ENCODE data around the gene CDHR5. TPM values are rescaled to one million over a fixed set of nuclear protein-coding genes. Genes with fewer than 3 reads are reported as not detected.
A peak's percentile ranks its signal among the peaks of the same experiment; 100 is the strongest.

The CDHR5 gene
- total RNA-seq, 1 donor from 2014 or later: not detected

- DNase-seq: no peak
- intact Hi-C loops (cut with DNase I): no loop called here
- no peak for ATAC-seq (ENCODE audit: poor library complexity)
Measured at GRCh38 chr11:627308-627576, 2.5 kb upstream of the CDHR5 start.

GRCh38 chr11:626475-627307 lies 1.9 kb upstream of the CDHR5 start, which contains the start of gene SCT:
SCT (minus strand) TSS chr11:627181; CDS start chr11:627143, 38 bp downstream.
- intact Hi-C loops (cut with DNase I): no loop called here
- ATAC-seq (ENCODE audit: poor library complexity) (no peak), DNase-seq (no peak)

- intact Hi-C loops (cut with DNase I): no loop called here
- DNase-seq (no peak), ATAC-seq (ENCODE audit: poor library complexity) (peak; percentile 7)
Measured at GRCh38 chr11:625636-626268, 997 bp upstream of the CDHR5 start.

- DNase-seq (no peak), ATAC-seq (ENCODE audit: poor library complexity) (no peak)
- intact Hi-C loops (cut with DNase I): no loop called here
Measured at GRCh38 chr11:623999-624704, 603 bp downstream of the CDHR5 start.

GRCh38 chr11:623349-623869 lies 1.3 kb downstream of the CDHR5 start:
- ATAC-seq (ENCODE audit: poor library complexity): no peak
- no peak for DNase-seq
- intact Hi-C loops (cut with DNase I): no loop called here

GRCh38 chr11:621838-622237 lies 2.9 kb downstream of the CDHR5 start:
- ATAC-seq (ENCODE audit: poor library complexity): no peak
- intact Hi-C loops (cut with DNase I): no loop called here
- no peak for DNase-seq

GRCh38 chr11:620935-621814 lies 3.6 kb downstream of the CDHR5 start:
- intact Hi-C loops (cut with DNase I): no loop called here
- ATAC-seq (ENCODE audit: poor library complexity): no peak

GRCh38 chr11:620201-620600 lies 4.6 kb downstream of the CDHR5 start:
- ATAC-seq (ENCODE audit: poor library complexity): no peak
- intact Hi-C loops (cut with DNase I): no loop called here
- no peak for DNase-seq

More at GRCh38 chr11:620935-621814, 3.6 kb downstream of the CDHR5 start:
- no peak for DNase-seq

GRCh38 chr11:619628-620050 lies 5.1 kb downstream of the CDHR5 start:
- intact Hi-C loops (cut with DNase I): no loop called here
- no peak for DNase-seq
- ATAC-seq (ENCODE audit: poor library complexity): no peak

GRCh38 chr11:618856-619627 lies 5.7 kb downstream of the CDHR5 start:
- no peak for DNase-seq
- no peak for ATAC-seq (ENCODE audit: poor library complexity)
- intact Hi-C loops (cut with DNase I): no loop called here

- intact Hi-C loops (cut with DNase I): no loop called here
- ATAC-seq (ENCODE audit: poor library complexity): no peak
- DNase-seq: no peak
Measured at GRCh38 chr11:617912-618682, 6.7 kb downstream of the CDHR5 start.

GRCh38 chr11:617199-617911 lies 7.4 kb downstream of the CDHR5 start:
- intact Hi-C loops (cut with DNase I): no loop called here

GRCh38 chr11:616320-617198 lies 8.2 kb downstream of the CDHR5 start:
- peak; percentile 71 for DNase-seq
- ATAC-seq (ENCODE audit: poor library complexity): no peak
- intact Hi-C loops (cut with DNase I): no loop called here

More at GRCh38 chr11:617199-617911, 7.4 kb downstream of the CDHR5 start:
- ATAC-seq (ENCODE audit: poor library complexity): no peak
- no peak for DNase-seq

GRCh38 chr11:615504-616319 lies 9.0 kb downstream of the CDHR5 start, which contains the start of gene IRF7:
IRF7 (minus strand) TSS chr11:615950; CDS start chr11:615364, 586 bp downstream.
- ATAC-seq (ENCODE audit: poor library complexity): peak; percentile 92
- intact Hi-C loops (cut with DNase I): no loop called here

More at GRCh38 chr11:615504-616319, 9.0 kb downstream of the CDHR5 start, which contains the start of gene IRF7:
- DNase-seq: peak; percentile 99
